Amniotic epithelial cell (primary cell): ENCODE data around the gene SWSAP1.

Source experiments
- DNase-seq: peaks from one replicate; pipeline ENCODE4 v3.0.0-alpha.2; 2010; ENCODE audit warnings: low read depth

SWSAP1 gene

DNA sequence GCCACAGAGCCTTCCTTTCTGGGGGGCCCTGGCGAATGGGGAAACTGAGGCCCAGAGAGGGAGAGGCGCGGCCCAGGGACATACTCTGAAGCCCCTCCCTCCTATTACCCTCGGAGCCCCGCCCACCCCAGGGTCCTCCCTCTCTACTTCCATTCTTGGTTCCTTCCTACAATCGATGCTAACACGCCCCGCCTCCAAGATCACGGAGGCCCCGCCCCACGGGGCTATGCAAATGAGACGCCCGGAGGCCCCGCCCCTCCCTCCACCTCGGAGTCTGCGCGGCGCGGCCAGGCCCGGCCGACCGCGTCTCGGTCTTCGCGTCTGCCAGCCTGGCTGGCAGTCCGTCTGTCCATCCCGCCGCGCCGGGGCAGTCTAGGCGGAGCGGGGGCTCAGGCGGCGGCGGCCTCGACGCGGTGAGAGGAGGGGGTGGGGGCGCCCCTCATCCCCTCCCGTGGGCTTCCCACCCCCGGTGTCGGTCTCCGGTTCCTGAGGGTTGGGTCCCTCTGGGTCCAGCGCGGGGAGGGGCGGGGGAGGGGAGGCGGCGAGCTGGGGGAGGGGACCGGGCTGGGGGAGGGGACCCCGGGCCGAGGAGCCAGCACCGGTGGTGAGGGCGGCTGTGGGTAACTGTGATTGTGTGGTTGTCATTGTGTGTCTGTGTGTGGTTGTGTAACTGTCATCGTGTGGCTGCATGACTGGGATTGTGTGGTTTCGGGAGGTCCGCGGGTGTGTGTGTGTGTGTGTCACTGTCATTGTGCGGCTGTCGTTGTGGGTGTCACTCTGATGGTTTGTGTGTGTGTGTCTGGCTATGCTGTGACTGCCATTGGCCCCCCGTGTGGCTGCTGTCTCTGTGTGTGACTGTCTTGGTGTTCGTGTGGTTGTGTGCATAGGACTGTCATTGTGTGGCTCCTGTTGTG, 19.0 kb upstream of the SWSAP1 start, which contains the start of gene PLPPR2:
Gene PLPPR2, plus strand, starts transcription at position 273 of the 914 bp plus-strand sequence. CDS start 2,242 bp downstream, outside the sequence.
- DNase-seq, result peak; percentile 78

DNA sequence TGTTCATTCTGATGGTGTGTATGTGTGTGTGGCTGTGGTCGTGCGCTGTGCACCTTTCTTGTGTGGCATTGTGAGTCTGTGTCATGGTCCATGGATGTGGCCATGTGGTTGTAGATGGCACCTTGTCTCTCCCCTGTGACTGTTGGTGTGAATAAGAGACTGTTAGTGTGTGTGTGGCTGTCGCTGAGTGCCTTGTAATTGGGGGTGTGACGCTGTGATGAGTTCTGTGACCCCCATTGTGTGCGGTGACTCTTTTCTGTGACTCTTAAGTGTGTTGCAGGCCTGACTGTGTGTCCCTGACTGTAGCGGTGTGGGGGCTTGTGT, 18.4 kb upstream of the SWSAP1 start:
- DNase-seq, result no peak

DNA sequence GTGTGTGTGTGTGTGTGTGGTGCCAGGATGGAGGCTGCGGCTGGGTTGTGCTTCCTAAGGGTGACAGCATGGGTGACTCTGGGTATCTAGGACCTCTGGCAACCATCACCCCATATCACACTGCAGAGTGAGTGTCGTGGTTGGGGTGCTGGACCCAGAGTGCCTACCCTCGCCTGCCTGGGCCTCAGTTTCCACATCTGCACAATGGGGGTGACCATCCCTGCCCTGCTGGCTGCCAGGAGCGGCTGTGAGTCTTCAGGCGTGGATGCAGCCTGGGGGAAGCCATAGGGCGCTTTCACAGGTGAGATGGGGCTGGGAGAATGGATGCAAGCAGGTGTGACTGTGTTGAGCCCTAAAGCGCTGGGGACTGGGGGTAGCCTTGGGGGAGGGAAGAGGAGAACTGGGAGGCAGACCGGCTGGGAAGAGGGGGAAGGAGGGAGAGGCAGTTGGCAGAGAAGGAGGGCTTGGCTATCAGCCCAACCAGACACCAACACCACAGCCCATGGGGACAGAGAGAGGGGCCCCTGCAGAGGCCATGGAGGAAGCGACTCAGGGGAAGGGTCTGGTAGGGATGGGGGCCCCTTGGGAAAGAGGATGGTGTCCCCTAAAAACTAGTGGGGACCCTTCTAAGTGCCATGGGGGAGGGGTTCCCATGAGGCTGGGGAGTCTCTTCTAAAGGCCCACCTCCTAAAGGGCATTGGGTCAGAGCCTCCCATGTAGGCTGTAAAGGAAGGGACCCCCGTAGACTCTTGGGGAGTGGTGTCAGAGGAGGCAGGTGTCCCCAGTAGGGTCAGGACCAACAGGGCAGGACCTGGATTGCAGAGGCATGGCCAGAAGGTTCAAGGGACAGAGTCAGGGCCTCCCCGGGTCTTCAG, 17.6 kb upstream of the SWSAP1 start:
- no peak for DNase-seq

DNA sequence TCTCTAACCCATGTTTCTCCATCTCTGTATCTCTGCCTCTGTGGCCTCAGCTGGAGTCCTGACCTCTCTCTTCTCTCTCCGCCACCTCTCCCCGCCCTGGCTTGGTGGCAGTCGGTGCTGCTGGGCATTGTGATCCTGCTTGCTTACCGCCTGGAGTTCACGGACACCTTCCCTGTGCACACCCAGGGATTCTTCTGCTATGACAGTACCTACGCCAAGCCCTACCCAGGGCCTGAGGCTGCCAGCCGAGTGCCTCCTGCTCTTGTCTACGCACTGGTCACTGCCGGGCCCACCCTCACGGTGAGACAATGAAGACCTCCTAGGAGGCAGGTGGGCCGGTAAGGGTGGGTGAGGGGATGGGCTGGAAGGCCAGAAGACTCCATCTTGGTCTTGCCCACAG, 15.0 kb upstream of the SWSAP1 start:
- DNase-seq, result no peak

DNA sequence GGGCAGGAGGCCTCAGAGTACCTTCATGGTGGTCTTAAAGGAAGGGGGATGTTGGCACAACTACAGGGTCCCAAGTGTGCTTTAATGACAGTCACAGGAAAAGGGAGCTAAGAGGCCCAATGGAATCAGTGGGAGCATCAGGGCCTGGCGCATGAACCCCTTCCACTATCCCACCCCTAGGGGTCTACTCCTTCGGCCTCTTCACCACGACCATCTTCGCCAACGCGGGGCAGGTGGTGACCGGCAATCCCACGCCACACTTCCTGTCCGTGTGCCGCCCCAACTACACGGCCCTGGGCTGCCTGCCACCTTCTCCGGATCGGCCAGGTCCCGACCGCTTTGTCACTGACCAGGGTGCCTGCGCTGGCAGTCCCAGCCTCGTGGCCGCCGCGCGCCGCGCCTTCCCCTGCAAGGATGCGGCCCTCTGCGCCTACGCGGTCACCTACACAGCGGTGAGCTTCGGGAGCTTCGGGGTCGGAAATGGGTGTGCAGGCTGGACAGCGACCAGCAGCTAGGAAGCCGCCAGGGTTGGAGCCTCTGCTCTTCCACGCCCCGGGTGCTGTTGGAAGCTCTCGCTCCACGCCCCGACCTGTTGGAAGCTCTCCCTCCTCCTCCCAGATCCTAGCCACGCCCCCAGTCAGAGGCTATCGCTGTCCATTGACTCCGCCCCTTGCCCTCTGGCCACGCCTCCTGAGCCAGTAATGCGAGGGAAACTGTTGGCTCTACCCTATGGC, 13.3 kb upstream of the SWSAP1 start:
- peak; percentile 55 for DNase-seq

DNA sequence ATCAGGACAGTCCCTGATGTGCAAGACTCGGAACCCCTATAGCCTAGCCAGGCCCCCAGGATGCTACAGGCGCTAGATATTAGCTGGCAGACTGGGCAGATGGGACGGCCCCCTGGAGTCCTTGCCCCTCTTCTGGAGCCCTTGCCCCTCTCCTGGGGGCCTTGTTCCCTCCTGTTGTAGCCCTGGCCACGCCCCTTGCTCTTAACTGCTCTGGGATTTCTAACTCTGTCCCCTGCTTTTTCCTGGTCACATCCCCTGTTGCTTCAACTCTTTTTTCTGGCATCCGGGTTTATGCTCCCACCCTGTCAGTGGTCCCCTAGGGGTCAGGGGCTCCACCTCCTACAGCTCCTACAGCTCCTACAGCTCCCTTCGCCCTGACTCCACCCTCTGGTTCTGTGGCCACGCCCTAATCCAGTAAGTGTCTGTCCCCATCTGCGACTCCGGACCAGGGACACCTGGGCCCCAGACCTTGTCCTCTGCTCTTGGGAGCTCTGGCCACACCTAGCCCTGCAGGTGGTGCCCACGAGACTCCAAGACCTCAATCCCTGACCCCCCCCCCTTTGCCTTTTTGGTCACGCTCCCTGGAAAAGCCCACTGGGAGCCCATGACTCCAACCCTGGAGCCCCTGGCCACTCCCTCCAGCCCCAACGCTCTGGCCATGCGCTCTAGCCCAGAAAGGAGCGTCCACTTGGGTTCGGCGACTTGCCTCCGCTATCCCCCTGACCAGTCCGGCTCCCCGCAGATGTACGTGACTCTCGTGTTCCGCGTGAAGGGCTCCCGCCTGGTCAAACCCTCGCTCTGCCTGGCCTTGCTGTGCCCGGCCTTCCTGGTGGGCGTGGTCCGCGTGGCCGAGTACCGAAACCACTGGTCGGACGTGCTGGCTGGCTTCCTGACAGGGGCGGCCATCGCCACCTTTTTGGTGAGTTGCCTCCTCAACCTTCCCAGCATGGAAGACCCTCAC, 12.4 kb upstream of the SWSAP1 start:
- no peak for DNase-seq

DNA sequence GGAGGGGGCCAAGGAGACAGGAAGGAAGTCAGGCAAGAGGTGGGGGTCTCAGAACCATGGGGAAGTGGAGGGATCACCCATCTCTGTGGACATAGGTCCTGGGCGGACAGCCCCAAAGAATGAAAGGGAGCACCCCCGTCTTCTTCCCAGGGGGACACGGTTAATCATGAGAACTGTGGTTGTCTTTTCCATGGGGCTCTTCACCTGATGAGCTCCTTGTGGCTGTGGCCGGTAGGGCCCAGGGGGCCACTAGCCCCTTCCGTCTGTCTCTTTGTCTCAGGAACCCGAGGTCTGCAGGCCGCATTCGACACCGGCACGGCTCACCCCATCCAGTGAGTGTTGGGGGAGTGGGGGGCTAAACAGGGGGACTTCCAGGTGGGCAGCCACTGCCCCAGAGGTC, 10.6 kb upstream of the SWSAP1 start:
- DNase-seq, result no peak

DNA sequence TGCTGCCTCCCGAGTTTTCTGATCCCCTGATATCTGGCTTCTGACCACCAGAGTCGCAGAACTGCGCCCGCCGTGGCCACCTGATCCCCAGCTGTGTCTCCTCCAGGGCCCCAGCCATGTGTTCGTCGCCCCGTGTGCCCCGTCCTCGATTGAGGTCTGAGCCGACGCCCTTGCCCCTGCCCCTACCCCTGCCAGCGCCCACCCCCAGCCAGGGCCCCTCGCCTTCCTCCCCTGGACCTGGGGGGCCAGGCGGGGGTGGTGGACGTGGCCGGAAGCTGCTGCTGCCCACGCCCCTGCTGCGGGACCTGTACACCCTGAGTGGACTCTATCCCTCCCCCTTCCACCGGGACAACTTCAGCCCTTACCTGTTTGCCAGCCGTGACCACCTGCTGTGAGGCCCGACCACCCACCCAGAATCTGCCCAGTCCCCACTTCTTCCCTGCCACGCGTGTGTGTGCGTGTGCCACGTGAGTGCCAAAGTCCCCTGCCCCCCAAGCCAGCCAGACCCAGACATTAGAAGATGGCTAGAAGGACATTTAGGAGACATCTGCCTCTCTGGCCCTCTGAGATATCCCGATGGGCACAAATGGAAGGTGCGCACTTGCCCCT, 10.1 kb upstream of the SWSAP1 start:
- DNase-seq, result no peak

DNA sequence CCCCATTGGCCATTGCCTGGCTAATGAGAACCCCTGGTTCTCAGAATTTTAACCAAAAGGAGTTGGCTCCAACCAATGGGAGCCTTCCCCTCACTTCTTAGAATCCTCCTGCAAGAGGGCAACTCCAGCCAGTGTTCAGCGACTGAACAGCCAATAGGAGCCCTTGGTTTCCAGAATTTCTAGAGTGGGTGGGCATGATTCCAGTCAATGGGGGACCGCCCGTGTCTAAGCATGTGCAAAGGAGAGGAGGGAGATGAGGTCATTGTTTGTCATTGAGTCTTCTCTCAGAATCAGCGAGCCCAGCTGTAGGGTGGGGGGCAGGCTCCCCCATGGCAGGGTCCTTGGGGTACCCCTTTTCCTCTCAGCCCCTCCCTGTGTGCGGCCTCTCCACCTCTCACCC, 9.5 kb upstream of the SWSAP1 start:
- no peak for DNase-seq

DNA sequence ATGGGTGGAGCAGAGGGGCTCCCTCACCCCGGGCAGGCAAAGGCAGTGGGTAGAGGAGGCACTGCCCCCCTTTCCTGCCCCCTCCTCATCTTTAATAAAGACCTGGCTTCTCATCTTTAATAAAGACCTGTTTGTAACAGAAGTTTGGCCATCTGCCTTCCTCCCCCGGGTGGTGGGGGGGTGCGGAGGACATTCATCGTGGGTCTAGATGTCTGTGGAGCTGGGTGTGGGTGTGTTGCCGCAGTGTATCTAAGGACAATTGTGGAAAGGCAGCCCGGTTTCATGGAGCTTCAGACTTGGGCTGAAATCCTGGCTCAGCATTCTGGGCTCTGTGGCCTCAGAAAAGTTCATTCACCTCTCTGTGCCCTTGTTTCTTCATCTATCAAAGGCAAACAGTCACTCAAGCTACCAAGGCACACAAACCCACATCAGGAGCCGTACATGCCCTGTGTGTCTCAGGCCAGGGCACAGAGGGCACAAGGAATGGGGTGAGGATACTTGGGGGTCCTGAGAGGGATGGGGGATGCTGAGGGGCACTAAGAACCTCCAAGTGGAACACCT, 8.8 kb upstream of the SWSAP1 start:
- no peak for DNase-seq

DNA sequence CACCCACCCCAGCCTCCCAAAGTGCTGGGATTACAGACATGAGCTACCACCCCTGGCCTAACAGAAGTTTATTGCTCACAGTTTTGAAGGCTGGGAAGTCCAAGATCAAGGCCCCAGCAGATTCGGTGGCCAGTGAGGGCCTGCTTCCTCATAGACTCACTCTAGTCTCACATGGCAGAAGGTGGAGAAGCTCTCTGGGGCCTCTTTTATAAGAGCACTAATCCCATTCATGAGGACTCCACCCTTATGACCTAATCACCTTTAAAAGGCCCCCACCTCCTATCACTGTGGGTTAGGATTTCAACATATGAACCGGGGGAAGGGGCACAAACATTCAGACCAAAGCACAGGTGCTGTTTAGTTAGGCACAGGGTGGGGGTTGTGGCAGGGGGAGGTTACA, 6.9 kb upstream of the SWSAP1 start:
- no peak for DNase-seq

DNA sequence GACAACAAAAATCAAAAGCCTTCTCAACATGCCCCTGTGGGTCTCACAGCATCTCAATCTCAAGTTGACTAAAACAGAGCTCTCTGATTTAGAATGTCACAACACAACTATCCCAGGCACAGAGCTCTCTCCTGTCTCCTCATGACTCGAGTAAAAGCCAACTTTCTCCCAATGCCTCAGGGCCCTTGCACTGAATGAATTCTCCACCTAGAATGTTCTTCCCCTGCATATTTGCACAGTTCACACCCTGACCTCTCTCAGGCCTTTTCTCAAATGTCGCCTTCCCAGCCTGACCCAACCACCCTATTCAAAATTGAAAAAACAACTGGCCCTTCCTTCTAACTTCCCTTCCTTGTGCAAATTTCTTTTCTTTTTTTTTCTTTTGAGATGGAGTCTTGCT, 3.7 kb upstream of the SWSAP1 start:
- no peak for DNase-seq

DNA sequence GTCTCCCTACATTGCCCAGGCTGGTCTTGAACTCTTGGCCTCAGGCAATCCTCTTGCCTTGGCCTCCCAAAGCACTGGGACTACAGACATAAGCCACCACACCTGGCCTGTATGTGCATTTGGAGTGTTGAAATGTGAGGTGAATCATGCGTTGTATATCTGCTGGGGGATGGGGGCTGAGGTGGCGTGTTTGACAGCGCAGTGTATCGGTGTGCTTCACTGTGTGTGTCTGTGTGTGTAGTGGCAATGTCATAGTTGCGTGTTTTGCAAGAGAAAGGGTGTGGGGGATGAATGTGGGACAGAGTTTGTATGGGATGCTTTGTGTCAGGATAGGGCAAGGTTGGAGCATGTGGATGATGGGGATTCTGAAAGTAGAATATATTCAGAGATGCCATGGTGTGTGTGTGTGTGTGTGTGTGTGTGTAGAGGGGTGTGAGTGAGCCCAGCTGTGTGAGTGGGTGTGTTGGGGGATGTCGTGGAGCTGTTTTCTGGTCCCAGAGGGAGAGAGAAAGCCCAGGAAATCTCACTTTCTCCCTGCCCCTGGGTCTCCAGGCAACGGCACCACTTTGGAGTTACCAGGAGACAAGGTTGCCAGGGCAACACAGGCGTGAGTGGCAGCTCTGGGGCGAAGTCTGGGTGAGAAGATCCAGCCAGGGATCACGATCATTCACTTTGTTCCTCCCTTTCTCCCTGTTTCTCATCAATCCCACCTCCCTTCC, 1.1 kb upstream of the SWSAP1 start:
- DNase-seq, result peak; percentile 43

DNA sequence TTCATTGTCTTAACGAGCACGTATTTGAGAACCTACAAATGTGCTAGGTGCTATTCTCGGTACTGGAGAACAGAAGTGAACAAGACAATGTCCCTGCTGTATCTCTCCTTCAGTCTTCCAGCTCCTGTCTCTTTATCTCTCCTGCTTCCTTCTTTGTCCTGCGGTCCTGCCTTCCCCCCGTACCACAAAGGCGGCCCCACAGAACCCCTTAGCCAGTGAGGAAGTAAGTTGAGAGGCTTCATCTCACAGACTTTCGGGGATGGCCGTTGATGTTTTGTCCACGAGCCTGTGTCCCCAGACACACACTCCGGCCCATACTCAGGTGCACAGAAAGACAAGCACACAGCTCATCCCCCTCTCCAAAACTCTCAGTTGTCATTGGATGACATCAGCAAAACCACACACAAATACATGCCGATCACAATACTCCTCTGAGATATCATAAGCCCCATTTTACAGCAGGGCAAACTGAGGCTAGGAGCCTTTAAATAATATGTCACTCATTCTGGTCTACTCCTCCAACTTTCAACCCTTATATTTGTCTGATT, 507 bp upstream of the SWSAP1 start:
- DNase-seq, result no peak

DNA sequence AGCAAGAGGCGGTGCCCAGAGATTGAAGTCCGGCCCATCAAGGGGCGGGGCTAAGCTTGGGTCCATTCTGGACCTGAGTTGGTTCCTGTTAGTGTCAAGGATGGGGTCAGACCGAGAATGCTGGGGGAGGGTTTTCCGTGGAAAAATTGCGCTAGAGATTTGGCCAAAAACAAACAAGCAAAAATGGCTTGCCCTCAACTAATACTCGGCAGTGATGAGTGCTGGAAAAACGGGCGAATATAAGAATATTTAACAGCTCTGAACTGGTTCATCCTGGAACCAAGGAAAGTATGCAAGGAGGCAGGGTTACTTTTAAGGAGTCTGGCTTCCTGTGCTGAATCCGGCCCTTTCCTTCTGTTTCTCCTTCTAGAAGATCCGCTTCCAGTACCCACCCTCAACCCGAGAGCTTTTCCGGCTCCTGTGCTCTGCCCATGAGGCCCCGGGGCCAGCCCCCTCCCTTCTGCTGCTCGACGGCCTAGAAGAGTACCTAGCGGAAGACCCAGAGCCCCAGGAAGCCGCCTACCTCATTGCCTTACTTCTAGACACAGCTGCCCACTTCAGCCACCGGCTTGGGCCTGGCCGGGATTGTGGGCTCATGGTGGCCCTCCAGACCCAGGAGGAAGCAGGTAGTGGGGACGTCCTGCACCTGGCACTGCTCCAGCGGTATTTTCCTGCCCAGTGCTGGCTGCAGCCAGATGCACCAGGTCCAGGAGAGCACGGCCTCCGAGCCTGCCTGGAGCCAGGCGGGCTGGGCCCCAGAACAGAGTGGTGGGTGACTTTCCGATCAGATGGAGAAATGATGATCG, 880 bp downstream of the SWSAP1 start:
- DNase-seq, result no peak

DNA sequence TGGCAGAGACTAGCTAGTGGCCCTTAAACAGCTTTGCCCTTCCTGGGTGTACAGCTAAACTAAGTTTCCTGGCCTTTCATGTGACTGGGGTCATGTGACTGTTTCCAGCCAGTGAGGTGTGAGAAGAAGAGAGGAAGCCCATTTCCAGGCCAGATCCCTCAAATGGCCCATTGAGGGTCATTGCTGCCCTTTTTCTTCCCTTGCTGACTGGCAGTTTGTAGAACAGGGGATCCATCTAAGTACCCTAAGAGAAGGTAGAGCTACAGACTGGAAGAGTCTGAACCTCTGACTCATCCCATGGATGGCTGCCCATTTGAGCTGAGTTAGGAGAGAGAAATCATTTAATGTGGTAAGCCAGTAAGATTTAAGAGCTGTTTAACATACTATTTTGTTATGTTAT, 2.8 kb downstream of the SWSAP1 start:
- peak; percentile 89 for DNase-seq

DNA sequence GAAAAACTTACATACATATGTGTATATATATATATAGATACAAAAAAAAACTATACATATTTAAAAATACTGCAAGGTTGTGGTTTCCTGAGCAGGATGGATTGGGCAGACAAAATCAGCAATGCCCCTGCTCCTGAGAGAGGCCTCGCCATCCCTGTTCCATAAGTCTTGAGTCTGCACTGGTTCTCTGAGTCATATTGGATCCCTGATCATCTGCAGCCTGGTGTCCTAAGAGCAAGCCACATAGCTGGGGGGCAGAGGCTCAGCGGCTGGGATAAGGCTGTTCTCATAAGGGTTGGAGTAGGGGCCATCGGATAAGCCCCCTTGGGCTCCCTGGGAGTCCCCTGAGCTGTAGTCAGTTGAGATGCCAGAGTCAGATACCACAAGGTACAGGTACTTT, 3.3 kb downstream of the SWSAP1 start:
- DNase-seq, result peak; percentile 30

DNA sequence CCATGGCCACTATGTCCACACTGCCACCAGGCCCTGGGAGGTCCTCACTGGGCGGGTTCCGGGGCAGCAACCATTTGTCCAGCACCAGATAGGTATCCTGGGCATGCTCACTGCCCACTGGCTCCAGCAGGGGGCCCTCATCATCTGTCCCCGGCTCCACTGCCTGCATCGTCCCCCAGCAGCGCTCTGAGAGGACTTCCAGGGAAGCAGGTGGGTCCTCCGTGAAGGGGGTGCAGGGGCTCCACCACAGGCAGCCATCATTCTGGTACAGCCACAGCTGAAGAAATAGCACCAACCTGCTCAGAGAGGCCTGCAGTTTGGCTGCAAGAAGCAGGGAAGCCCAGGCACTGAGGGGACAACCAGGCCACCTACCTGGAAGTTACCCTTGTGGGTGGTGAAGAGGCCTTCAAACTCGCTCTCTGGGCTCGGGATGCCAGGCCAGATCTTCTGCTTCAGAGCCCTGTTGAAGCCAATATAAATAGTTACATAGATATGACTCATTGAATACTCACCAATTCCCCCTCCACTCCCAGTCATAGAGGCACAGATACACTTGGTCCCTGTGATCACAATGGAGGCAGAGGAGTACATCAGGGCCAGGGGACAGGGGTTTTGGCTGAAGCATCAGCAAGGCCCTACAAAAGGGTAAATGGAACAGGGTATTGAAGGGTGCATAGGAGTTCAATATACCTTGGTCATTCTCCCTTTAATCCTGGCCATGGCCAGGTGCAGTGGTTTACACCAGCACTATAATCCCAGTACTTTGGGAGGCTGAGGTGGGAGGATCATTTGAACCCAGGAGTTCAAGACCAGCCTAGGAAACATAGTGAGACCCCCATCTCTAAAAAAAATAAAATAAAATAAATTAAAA, 4.1 kb downstream of the SWSAP1 start:
- peak; percentile 44 for DNase-seq
